22Rv1 (cell line): ENCODE data around the gene UBR3.

Source experiments
- H3K27ac ChIP-seq: fragments of 450-650 bp; 2 replicates; pipeline ENCODE4 v1.5.1; 2017
- CTCF ChIP-seq: fragments of 450-650 bp; IDR thresholded peaks from 2 replicates; pipeline ENCODE4 v1.5.1; 2017; ENCODE audit warnings: mild to moderate bottlenecking
- ZFX ChIP-seq: fragments of 450-650 bp; IDR thresholded peaks from 2 replicates; pipeline ENCODE4 v1.6.1; 2017; ENCODE audit warnings: antibody characterized with exemption, borderline replicate concordance

The UBR3 gene

GRCh38 chr2:170090229-170090628 lies 263.0 kb downstream of the UBR3 start:
- no peak overlapping the region for H3K27ac ChIP-seq
- TF ChIP-seq ZFX: no peak
- no peak for TF ChIP-seq CTCF

GRCh38 chr2:170091436-170091835 lies 264.2 kb downstream of the UBR3 start:
- no peak for TF ChIP-seq ZFX
- no peak for TF ChIP-seq CTCF
- H3K27ac ChIP-seq: no peak overlapping the region

GRCh38 chr2:170092436-170093060 lies 265.3 kb downstream of the UBR3 start:
- H3K27ac ChIP-seq: no peak overlapping the region
- TF ChIP-seq CTCF (no peak), ZFX (no peak)

- H3K27ac ChIP-seq: no peak overlapping the region
- TF ChIP-seq ZFX (no peak), CTCF (no peak)
These were observed 268.1 kb downstream of the UBR3 start for GRCh38 chr2:170095380-170095779.

- no peak for TF ChIP-seq ZFX
- no peak overlapping the region for H3K27ac ChIP-seq
These were observed 271.5 kb downstream of the UBR3 start for GRCh38 chr2:170098626-170099312.

GRCh38 chr2:170101789-170102188 lies 274.5 kb downstream of the UBR3 start:
- TF ChIP-seq ZFX (no peak), CTCF (no peak)
- H3K27ac ChIP-seq: no peak overlapping the region

- TF ChIP-seq ZFX: no peak
- no peak for TF ChIP-seq CTCF
- no peak overlapping the region for H3K27ac ChIP-seq
These were observed 279.0 kb downstream of the UBR3 start for GRCh38 chr2:170106102-170106840.
